GM12872 (cell line): ENCODE measurements around the gene KRT86.

Experiments used
- TF ChIP-seq, protein P1 (sequence below): IDR thresholded peaks from 3 replicates; pipeline ENCODE4 v1.5.1; 2011; ENCODE audit warnings: low read depth, mild to moderate bottlenecking, low read length, moderate library complexity; ENCODE audit not compliant: insufficient read depth

KRT86 gene

DNA sequence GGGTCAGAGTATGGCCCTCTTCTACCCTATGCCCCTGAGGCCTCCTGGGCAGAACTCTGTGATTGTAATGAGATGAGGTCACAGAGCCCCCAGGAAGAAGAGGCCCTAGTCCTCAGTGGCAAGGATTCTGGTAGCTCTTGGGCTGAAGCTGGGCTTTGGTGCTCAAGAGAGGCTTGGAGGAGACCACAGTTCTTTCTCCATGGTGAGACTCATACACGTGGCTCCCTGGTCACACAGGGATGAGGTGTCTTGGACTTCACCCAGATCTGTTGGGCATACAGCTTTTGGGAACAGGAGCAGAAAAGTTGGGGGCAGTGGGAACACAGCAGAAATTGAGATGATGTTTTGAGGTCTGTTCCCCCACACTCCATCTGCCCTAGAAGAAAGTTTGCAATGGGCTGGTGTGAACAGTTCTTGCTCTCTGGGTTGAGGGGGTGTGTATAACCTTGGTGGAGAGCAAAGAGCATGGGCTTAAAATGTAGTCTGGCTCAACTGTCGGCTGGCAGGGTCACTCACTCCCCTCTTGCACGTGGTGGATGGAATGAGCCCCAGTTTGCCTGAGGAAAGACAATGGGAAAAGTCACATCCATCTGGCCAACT, at the start of gene KRT86:
KRT86 (plus strand) TSS at position 125 of the 600 bp plus-strand sequence. CDS start 27,272 bp downstream, outside the sequence.
- TF ChIP-seq, protein P1, sequence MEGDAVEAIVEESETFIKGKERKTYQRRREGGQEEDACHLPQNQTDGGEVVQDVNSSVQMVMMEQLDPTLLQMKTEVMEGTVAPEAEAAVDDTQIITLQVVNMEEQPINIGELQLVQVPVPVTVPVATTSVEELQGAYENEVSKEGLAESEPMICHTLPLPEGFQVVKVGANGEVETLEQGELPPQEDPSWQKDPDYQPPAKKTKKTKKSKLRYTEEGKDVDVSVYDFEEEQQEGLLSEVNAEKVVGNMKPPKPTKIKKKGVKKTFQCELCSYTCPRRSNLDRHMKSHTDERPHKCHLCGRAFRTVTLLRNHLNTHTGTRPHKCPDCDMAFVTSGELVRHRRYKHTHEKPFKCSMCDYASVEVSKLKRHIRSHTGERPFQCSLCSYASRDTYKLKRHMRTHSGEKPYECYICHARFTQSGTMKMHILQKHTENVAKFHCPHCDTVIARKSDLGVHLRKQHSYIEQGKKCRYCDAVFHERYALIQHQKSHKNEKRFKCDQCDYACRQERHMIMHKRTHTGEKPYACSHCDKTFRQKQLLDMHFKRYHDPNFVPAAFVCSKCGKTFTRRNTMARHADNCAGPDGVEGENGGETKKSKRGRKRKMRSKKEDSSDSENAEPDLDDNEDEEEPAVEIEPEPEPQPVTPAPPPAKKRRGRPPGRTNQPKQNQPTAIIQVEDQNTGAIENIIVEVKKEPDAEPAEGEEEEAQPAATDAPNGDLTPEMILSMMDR, result no peak

DNA sequence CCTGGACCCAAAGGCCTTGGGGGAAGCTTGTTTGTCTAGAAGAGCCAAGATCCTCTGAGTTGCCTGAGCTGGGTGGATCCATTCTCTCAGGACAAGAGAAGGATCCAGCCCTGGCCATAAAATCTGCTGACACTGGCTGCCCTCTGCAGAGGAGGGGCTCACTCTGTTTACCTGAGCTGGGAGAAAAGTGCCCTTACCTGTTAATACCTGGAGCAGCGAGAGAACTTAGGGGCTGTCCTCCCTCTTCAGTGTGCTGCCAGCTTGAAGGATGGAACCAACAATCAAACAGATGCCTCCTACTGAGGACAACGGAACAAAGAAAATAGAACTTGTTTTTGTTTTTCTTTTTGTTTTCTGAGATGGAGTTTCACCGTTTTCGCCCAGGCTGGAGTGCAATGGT, 48.7 kb upstream of the KRT86 start:
- TF ChIP-seq, protein P1, result no peak

- TF ChIP-seq, protein P1, result no peak
Measured at GRCh38 chr12:52226446-52226845, 48.0 kb upstream of the KRT86 start.

- TF ChIP-seq, protein P1, result no peak
Measured at GRCh38 chr12:52227606-52228166, 46.8 kb upstream of the KRT86 start.

DNA sequence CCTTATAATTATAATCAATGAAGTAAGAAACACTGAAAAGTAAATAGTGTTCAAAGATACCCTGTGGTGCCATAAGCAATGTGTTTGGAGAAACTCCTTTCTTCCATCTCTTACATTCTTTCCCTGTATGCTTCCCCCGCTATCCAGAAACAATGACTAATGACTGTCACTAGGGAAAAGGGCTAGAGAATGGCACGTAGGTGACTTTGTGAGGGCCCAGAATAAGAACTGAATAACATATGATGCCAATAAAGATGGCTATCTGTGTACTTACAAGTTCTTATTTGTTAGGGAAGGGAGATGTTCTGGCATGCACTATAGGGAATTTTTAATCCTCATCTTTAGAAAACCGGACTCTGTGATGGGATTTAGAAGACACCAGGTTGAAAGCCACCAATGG, 46.1 kb upstream of the KRT86 start:
- TF ChIP-seq, protein P1, result no peak

DNA sequence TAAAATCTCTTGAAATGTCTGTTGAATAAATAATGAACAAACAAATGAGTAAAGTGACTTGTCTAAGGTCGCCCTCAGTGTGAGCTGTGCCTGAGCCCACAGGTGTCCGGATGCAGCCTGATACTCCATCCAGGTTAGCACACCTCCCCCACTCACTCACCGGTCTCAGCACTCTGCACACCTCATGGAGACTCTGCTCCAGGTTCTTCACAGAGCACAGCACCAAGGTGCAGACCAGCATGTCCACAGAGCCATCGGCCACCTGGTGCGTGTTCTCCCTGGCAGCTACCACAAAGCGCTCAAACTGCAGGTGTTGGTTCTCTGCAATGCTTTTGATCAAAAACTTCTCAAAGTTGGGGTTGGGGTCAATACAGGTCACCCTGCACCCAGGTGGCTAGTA, 45.5 kb upstream of the KRT86 start:
- TF ChIP-seq, protein P1, result no peak

GRCh38 chr12:52229836-52230343, 44.6 kb upstream of the KRT86 start:
- TF ChIP-seq, protein P1, result no peak
